CD4-positive, alpha-beta T cell treated with Interferon alpha-2 for 1 hour (primary cell): ENCODE measurements around the gene GIGYF1.
A peak's percentile ranks its signal among the peaks of the same experiment; 100 is the strongest.
"Not testable (repeated sequence)": the region's sequence is repeated elsewhere in the genome, so short reads cannot be mapped to it uniquely, and the experiment has no call there.

ENCODE experiments used
- DNase-seq, 2 donors: peaks; one replicate each; pipeline ENCODE4 v3.0.0-alpha.2; 2020 to 2022

Gene GIGYF1

DNA sequence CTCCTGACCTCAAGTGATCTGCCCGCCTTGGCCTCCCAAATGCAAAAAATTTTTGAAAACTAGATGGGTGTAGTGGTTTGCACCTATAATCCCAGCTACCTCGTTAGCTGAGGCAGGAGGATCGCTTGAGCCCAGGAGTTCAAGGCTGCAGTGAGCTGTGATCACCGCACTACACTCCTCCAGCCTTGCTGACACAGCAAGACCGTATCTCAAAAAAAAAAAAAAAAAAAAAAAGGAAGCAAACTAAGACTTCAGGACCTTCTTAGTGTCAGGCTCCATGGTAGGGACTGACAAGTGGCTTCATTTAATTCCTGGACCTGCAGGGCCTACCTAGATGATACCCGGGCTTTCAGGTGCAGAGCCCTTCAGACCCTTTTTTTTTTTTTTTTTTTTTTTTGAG is 14.3 kb upstream of the GIGYF1 start:
- no peak for DNase-seq

DNA sequence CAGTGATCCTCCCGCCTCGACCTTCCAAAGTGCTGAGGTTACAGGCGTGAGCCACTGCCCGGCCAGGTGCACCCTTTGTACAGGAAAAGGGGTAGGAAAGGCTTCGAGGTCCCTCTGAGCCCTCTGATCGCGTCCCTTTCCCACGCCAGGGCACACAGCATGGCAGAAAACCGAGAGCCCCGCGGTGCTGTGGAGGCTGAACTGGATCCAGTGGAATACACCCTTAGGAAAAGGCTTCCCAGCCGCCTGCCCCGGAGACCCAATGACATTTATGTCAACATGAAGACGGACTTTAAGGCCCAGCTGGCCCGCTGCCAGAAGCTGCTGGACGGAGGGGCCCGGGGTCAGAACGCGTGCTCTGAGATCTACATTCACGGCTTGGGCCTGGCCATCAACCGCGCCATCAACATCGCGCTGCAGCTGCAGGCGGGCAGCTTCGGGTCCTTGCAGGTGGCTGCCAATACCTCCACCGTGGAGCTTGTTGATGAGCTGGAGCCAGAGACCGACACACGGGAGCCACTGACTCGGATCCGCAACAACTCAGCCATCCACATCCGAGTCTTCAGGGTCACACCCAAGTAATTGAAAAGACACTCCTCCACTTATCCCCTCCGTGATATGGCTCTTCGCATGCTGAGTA is 12.7 kb upstream of the GIGYF1 start:
- no peak for DNase-seq

DNA sequence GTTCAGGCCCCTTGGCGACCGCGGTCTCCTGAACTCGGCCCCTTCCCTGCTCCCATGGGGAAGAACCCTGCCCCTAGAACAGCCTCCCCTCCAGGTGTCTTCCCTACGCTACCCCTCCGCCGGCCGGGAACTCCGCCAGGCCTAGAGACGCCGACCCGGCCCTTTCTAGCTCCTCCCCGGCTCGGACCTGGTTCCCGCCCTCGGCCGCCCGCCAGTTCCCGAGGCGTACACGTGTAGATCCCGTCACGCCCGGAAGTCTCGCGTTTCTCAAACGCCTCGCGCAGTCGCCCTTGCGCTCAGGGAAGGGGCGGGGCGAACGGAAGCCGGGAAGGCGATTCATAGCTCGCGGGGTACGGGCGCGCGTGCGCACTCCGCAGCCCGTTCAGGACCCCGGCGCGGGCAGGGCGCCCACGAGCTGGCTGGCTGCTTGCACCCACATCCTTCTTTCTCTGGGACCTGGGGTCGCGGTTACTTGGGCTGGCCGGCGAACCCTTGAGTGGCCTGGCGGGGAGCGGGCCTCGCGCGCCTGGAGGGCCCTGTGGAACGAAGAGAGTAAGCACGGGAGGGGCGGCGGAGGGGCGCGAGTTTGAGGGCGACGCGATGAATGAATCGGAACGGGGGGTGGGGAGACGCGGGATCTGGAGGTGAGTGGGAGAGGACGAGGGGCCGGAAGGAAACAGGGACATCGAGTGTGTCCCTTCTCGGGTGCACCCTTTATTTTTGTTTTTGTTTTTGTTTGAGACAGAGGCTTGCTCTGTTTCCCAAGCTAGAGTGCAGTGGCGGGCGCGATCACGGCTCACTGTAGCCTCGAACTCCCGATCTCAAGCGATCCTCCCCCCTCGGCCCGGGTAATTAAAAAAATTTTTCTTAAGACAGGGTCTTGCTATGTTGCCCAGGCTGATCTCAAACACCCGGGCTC is 12.0 kb upstream of the GIGYF1 start, which contains the start of gene POP7:
POP7 (plus strand) TSS at position 369 of the 919 bp plus-strand sequence. CDS start 710 bp downstream, outside the sequence.
- DNase-seq = peak; percentile 97 to 98

DNA sequence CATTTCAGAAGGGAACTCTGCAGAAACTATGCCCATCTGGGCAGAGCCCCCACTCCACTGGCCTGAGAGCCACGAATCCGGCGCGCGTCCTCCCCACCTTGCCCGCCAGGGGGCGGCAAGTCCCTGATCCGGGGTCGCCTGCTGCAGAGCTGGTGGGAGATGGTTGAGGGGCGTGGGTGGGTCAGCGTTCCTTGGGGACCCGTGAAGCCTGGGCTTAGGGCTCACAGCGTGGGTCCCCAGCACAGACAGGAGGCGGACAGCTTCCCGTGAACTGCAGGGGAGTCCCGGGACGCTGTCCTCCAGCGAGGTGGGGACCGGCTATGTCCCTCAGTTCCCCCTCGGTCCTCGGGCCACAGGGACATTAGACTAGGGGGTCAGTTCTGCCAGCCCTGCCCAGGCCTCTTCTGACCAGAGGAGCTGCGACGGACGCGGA is 11.3 kb upstream of the GIGYF1 start:
- peak; percentile 70 to 77 for DNase-seq

DNA sequence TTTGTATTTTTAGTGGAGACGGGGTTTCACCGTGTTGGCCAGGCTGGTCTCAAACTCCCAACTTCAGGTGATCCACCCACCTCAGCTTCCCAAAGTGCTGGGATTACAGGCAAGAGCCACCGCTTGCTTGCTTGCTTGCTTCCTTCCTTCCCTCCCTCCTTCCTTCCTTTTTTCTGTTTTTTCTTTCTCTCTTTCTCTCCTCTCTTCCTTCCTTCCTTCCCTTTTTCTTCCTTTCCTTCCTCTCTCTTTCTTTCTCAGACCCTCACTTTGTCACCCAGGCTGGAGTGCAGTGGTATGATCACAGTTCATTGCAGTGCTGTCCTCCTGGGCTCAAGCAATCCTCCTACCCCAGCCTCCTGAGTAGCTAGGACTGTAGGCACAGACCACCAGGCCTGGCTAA is 7.0 kb upstream of the GIGYF1 start:
- DNase-seq = not testable (repeated sequence)

DNA sequence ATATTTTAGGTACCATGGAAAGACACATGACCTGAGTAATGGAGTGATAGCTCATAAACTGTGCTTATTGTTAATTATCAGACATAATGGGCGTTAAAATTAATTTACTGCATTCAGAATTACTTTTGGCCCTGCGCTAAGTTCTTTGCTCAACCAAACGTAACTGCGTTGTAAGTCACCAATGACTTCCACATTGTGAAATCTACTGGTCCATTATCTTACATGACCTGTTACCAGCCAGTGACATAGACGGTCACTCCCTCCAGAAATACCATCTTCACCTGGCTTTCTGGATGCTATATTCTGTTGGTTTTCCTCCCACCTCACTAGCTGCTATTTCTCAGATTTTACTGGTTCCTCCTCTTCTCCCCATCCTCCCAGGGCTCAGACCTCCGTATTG is 5.0 kb upstream of the GIGYF1 start:
- DNase-seq = no peak

DNA sequence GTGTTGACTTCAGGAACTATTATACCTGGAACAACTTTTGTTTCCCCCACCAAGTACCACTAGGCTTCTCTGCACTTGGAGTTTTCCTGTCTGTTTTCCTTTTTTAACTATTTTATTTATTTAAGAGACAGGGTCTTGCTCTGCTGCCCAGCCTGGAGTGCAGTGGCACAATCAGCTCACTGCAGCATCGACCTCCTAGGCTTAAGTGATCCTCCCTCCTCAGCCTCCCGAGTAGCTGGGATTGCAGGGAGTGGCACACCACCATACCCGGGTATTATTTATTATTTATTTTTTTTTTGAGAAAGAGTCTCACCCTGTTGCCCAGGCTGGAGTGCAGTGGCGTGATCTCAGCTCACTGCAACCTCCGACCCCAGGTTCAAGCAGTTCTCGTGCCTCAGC is 2.1 kb upstream of the GIGYF1 start:
- DNase-seq = no peak

DNA sequence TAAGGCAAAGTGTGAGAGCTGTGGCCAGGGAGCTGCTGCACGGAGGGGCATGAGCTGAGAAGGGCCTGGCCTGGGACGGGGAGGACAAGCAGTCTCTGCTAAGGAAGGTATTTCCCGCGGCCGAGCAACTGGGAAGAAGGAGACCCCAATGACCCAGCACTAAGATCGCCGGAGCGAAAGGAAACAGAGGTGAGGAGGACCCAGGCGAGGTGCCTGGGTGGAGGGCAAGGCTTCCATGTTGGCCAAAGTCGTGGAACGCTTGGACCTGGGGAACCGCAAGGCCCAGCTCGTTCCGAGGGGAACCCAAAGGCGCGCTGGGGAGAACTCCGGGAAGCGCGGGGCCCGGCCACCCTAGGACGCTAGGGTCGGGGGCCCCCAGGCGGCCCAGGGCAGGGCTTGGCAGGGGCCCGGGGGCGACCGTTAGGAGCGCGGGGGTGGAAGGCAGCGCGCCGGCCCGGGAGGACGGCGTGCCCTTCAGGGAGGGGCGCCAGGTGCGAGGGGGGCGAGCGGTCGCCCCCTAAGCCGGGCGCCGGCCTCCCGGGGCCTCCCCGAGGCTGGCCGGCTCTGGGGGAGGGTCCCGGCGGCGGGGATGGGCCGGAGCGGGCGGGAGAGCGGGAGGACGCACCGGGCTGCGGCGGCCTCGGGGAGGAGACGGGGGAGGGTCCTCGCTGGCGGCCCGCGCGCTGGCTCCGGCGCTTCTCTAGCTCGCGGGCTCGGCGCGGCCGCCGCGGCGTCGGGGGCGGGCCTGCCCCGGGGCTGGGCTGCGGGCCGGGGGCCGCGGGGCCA is 545 bp downstream of the GIGYF1 start:
- no peak for DNase-seq

DNA sequence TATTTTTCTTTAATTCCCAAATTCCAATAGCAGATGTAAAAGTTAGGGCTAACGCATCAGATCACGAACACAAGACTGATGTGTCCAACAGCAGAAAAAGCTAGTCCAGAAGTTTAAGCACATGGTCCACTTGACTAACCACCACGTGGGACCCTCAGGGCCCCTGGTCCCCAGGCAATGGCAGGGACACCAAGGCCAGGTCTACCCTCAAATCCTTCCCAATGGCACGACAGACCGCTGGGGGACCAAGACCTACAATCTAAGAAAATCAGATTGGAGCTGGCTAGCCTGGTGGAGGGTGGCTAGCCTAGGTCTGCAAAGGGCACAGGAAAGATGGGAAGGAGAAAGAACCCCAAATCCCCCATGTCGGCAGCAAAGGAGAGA is 1.5 kb downstream of the GIGYF1 start:
- no peak for DNase-seq

DNA sequence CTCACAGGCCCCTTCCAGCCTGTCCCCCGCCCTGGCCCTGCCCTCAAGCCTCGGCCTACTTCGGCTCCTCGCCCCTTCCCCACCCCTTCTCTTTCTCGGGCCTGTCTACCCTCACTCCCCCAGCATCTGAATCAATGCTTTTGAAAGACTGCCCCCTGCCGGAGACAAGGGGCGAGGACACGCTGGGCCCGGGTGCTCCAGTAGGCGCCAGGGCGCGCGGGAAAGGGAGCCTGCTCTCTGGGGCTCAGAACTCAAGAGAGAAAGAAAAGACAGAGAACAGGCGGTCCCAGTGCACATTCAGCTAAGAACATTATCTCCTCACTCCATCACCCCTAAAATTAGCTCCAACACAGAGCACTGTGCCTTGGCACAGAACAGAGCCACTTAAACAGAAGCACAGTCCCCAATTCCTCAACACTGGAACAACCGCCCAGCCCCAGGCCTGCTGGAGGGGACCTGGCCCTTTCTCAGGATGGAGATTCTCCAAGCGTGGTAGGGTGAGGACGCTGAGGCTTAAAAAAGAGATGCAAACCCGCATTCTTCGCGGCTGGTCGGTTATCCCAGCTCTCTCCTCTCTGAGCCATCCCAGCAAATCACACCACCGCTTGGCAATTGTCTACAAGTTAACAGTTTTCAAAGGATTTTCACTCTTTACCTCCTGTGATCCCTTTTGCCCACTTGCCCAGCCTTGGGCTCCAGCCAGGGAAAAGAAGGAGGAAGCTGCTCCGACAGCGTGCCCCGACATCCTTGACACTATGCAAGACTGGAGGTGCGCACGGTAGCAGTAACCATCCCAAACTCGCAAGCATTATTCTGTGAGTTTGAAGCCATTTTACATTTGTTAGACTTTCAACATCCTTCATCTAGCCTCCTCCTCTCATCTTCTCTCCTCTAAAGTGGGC is 2.1 kb downstream of the GIGYF1 start:
- peak; percentile 79 to 87 for DNase-seq

DNA sequence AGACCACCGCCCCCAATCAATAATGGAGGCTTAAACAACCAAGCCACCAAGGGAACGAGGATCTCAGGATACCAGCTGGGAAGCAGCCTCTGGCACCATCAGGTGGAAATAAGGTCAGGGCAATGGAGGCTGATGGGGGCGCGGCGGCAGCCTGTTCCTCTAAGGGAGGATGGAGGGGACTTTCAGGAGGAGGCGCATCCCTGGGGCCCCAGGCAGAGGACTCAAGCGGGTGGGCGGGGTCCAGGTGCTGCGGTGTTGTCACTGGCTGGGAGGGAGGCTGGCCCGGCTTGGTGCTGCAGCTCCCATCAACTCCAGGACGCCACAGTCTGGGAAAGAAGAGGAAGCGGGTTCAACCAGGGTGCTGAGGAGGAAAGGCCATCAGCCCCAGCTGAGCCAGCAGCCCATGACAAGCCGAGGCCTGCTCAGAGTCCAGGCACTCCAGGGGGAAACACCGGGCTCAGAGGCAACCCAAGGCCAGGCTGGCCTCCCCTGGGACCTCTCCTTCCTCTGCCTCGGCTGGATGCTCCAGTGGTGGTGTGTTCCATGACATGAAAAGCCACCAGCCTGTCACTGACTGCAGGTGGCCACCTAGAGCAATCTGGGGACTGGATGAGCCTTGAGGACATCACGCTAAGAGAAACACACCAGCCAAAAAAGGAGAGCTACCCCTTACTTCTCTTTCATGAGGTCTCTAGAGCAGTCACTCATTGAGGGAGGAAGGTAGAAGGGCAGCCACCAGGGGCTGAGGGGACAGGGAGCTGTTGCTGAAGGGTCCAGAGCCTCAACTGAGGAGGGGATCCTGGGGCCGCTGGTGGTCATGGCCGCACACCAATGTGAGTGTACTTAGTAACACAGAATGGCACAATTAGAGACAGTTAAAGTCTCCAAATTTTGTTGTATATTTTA is 4.6 kb downstream of the GIGYF1 start:
- DNase-seq = no peak

DNA sequence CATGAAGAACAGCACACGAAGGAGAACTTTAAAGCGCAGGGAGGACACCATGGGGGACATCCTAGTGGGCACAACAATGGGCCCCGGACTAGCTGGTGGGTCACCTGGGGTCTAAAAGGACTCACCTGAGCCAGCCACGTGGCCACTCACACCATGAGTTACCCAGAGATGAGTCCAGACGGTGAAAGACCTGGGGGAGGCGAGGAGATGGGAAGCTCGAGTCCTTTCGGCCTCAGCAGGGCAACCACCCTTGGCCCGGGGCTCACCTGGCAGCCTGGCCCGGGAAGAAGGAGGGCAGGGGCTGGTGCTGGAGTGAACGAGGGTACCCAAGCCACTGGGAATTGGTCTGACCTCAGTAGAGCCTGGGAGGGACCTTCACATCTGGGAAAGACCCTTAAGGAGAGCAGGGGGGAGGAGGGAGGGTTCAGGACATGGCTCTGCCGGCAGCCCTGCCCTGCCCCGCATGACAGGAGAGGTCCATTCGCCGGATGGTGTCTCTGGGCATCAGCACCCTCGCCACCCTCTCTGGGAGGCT is 5.7 kb downstream of the GIGYF1 start:
- no peak for DNase-seq

DNA sequence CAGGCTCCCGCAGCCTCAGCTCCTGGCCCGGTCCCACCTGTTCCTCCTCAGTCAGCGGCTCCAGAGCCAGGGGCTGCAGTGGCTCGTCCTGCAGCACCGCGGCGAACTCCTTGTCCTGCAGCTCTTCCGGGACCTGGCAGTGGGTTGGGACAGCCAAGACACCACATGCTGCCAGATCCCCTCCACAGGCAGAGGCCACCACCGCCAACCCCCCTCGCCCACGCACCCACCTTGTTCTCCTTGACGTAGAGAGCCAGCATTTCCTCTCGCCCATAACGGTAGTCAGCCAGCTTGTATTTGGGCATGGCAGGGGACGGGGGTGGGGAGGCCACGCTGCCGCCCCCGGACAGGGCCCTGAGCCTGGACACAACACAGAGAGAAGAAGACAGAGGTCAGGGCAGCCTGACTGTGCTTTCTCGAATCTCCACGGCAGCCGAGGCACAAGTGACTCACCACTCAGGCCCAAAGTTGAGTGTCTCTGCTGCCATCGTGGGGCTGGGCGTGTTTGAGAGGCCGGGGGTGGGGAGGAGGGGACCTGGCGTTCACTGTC is 6.2 kb downstream of the GIGYF1 start:
- DNase-seq = no peak

DNA sequence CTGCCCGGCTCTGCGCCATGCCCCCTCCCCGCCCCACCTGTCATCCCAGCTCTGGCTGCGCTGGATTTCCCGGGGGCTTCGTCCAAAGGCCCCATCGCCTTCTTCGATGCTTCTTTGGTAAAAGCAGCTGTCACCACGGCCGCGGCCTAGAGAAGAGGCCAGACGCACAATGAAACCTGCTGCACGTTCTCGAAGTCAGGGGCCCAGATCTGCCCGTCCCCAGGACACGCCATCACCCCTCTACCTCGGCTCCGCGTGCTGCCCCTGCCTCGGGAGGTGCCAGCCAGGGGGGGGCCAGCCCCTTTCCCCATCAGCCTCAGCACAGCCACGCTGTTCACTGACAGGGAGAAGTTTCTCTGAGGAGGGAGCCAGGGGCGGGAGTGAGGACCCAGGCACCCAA is 6.8 kb downstream of the GIGYF1 start:
- no peak for DNase-seq

DNA sequence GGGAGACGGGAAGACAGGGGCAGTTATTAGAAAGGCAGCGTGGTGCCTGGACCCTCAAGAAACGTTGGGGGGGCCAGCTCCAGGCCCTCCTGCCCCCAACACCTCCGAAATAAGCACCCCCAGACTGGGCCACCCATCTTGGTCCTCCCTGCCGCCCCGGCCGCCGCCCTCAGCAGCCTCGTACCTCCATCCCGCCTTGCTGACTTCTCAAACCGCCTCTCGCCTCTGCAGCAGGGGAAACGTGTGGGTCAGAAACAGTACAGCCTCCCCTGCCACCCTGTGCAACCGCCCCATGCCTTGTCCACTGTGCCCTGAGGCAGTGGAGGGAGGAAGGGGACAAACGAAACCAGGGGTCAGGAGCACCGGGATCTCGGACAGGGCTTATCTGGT is 7.2 kb downstream of the GIGYF1 start:
- DNase-seq = no peak

DNA sequence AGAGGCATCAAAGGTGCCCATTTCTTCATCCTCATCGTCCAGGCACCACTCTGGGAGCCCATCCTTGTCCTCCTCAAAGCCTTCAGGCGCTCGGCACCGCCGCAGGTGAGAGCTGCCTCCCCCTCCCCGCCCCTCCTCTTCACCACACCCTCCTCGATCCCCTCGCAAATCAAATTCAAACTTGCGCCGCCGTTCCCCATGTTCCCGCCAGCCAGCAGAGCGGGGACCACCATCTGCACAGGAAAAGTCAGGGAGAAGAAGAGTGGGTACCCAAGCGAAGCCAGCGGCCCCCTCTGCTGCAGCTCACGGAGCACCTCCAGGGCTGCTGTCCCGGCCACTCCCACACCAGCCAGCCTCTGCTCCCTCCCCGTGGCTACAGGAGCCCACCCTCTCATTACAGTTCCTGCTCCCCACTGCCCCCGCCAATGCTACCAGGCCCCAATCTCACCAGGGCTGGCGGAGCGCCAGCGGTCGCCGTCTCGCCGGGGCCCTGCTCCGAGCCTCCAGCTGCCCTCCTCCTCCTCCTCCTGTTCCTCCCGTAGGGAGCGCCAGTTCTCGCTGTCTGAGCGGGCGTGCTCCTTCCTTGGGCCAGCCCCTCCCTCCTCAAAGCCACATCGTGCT is 7.7 kb downstream of the GIGYF1 start:
- DNase-seq = no peak

DNA sequence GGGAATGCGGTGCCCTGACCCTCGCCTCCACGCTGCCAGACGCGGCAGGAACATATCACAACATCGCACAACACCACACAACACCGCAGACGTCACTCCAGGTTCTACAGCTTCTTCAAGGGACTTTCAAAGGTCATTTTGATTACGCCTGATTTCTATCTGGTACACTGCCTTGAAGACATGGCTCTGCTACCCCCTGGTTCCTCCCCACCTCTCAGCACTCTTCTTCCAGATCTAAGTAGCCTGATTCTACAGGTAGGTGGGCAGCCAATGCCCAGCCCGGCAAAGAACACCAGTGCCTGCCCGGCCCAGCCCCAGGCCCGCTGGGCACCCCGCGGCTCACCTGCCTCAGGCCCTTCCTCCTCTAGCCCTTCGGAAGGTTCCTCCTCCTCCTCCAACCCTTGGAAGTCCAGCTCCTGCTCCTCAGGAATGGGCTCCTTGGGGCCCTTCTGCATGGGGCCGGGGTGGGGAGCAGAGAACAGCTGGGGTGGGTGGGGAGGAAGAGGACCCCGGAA is 8.4 kb downstream of the GIGYF1 start:
- DNase-seq = no peak

DNA sequence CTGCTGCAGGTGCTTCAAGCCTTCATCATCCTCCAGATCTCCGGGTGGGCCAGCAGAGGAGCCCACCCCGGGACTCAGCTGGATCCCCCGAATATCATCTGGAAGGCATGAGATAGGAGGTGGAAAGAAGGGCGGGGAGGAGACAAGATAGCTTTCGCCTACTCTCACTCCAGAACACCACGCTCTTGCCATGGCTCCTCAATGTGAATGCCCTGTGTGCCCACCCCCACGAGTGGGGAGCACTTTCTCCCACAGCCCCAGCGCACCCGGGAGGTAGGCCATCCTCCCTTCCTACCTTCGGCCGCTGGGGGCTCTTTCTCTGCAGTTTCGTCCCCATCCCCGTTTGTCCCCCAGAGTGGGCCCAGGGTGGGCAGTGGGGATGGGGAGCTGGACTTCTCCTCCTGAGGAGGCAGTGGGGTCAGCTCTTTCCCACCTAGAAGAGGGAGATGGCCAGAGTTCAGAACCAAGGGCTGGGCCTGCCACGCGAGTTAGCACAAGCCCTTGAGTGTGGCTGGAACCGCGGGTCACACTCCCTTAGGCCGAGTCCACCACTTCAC is 8.9 kb downstream of the GIGYF1 start:
- DNase-seq = no peak

DNA sequence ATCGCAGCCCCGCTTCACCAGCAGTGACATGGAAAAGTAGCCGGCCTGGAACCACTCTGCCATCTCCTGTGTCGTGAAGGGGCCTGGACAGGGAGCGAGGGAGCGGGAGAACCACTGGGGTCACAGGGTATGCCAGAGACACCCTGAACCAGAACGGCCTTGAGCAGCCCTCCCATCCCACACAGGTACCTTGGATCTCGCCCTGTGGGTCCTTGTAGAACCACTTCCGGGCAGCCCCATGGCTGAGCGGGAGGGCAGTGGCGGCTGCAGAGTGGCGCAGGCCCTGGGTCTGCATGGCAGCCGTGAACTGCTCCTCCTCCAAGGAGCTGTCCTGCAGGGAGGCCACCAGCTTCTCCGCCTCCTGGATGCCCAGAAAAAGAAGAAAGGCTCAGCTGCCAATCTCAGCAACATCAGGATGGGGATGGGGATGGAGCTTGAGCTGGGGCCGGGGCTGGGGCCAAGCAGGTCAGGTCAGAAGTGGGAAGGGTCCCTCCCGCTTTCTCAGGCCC is 9.5 kb downstream of the GIGYF1 start:
- DNase-seq = no peak
